Myocyte (in vitro differentiated cells): Measurements from ENCODE around the gene CCSAP. TPM values are rescaled to one million over a fixed set of nuclear protein-coding genes. Genes with fewer than 3 reads are reported as not detected.
"Not testable (repeated sequence)": the region's sequence is repeated elsewhere in the genome, so short reads cannot be mapped to it uniquely, and the experiment has no call there.

Source experiments
- DNase-seq: peaks from one replicate; pipeline ENCODE4 v3.0.0-alpha.2; 2012; ENCODE audit warnings: low read depth
- polyA plus RNA-seq: library from polyadenylated mRNA; unstranded; fragments of >200 nt; gene quantifications from one replicate; pipeline ENCODE4 v1.2.1, GENCODE V29; 2012; ENCODE audit warnings: missing spikeins
- total RNA-seq: library from RNA; depleted of rRNA; stranded (reverse); fragments of >200 nt; gene quantifications from 2 replicates; pipeline ENCODE4 v1.2.3, GENCODE V29; 2014

The CCSAP gene
- 7.4 and 8.5 TPM in 2 replicates for total RNA-seq
- polyA plus RNA-seq, result 3.2 TPM

- peak; percentile 53 for DNase-seq
Measured at GRCh38 chr1:229342656-229343569, at the start of gene CCSAP. CCSAP (minus strand) TSS chr1:229343047; CDS start chr1:229342465, 582 bp downstream.

- DNase-seq, result no peak
Measured at GRCh38 chr1:229390130-229390529, 47.3 kb upstream of the CCSAP start.

GRCh38 chr1:229388897-229389580 is 46.2 kb upstream of the CCSAP start:
- no peak for DNase-seq

- DNase-seq, result peak; percentile 57
Measured at GRCh38 chr1:229385853-229386456, 43.1 kb upstream of the CCSAP start.

- DNase-seq, result no peak
Measured at GRCh38 chr1:229384822-229385221, 42.0 kb upstream of the CCSAP start.

DNA sequence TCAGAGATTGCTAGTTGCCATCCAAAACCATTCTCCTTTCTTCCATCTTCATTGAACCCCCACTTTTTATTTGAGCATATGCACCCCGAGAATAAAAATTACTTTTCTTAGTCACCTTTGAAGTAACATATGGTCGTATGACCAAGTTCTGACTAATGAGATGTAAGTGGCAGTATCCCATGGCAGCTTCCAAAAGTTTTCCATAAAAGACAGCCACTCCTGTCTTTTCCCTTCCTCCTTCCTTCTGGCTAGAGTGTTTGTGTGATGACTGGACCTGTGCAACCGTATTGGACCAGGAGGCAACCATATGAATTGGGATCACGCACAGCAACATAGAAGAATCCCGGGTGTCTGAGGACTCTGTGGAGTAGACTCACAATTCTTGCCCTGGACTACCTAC is 41.1 kb upstream of the CCSAP start:
- DNase-seq, result no peak

- DNase-seq, result no peak
Measured at GRCh38 chr1:229383188-229383587, 40.3 kb upstream of the CCSAP start.

- DNase-seq, result peak; percentile 74
Measured at GRCh38 chr1:229381234-229381633, 38.4 kb upstream of the CCSAP start.

DNA sequence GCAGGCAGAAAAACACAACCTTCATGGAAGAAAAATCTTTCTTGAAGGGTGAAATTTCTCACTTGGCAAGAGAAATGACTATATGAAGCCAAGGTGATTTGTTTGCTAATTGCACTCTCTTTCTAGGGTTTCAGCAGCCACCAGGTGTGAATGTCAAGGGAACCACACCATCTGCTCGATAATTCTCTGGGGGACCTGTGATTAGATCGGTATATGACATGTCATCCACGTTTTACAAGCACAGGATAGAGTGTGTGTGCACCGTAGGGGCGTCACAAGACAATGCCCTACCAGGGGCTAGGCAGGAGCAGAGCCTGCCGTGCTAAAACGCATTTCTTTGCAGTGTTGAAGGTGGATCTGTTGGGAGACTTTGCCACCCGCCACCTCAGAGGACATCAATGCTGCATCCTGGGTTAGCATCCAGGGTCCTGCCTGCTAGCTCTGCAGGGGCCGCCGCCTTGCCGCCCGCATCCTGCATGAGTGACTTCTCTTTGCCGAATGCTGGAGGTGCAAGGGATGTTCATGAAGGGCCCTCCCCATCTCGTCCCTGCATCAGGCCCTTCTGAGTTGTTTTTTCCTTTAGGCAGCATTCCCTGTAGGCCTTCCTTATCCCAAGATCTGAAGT is 37.8 kb upstream of the CCSAP start:
- no peak for DNase-seq

GRCh38 chr1:229379846-229380245 is 37.0 kb upstream of the CCSAP start:
- no peak for DNase-seq

DNA sequence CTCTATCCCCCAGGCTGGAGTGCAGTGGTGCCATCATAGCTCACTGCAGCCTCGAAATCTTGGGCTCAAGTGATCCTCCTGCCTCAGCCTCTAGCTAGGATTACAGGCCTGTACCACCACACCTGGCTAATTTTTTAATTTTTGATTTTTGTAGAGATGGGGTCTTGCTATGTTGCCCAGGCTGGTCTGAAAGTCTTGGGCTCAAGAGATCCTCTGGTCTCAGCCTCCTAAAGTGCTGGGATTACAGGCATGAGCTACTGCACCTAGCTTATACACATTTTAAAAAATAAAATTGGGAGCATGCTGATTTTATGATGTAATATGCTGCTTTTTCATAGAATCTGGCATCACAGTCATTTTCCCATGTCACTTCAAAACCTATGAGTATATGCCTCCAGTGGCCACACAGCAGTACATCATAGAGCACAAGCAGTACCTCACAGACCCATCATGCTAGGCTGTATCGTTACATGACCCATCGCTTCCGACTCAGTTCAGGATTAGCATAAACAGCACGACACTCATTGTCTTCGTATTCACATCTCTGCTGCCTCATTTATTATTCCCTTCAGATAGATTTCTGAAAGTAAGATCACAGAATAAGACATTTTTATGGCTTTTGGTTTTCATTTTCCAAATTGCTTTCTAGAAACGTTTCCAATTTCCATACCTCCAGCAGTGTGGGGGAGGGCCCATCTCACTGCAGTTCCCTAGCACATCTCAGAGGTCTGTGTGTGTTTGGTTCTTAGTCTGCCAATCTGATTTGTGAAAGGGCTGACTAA is 35.9 kb upstream of the CCSAP start:
- no peak for DNase-seq

DNA sequence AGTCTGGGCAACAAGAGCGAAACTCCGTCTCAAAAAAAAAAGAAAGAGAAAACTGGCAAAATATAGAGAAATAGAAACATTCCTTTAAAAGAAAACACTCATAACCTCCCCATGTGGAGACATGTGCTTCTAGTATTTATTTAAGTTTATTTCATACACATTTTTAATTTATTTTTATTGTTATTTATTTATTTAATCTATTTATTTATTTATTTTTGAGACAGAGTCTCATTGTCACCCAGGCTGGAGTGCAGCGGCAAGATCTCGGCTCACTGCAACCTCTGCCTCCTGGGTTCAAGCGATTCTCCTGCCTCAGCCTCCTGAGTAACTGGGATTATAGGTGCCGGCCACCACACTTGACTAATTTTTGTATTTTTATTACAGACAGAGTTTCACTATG is 35.2 kb upstream of the CCSAP start:
- not testable (repeated sequence) for DNase-seq

GRCh38 chr1:229377429-229377828 is 34.6 kb upstream of the CCSAP start:
- no peak for DNase-seq

- no peak for DNase-seq
Measured at GRCh38 chr1:229376521-229376920, 33.7 kb upstream of the CCSAP start.

GRCh38 chr1:229374485-229374884 is 31.6 kb upstream of the CCSAP start:
- no peak for DNase-seq

DNA sequence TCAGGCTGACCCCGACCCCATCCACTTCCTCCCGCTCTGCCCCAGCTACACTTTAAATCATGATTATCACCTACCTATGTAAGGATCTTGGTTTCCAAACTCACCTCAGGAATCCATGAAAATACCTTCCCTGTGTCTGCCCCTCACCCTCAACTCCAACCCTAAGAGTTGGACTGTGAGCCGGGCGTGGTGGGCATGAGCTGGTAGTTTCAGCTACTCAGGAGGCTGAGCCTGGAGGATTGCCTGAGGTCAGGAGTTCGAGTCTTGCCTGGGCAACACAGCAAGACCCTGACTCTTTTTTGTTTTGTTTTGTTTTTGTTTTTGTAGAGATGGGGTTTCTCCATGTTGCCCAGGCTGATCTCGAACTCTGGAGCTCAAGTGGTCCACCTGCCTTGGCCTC is 30.5 kb upstream of the CCSAP start:
- DNase-seq, result no peak

- DNase-seq, result no peak
Measured at GRCh38 chr1:229372251-229372650, 29.4 kb upstream of the CCSAP start.

- DNase-seq, result no peak
Measured at GRCh38 chr1:229371624-229372023, 28.8 kb upstream of the CCSAP start.

DNA sequence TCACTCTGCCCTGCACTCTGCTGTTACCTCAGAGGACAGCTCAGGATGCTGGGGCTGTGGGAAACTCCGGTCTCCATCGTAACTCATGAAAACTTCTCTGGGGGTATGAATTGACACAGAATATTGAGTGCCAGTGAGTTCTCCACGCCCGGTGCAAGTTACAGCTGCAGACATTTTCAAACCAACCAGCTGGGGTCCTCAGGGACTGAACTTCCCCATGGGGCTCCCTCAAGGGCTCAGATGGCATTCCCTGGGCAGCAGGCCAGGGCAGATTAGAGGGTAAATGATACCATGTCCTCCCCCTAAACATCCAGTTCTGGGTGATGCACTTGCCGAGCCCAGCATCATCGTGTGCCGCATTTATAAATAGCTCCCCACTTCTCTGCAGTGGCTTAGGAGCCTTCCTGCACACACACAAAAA is 27.8 kb upstream of the CCSAP start:
- peak; percentile 93 for DNase-seq

GRCh38 chr1:229368347-229368746 is 25.5 kb upstream of the CCSAP start:
- peak; percentile 60 for DNase-seq

DNA sequence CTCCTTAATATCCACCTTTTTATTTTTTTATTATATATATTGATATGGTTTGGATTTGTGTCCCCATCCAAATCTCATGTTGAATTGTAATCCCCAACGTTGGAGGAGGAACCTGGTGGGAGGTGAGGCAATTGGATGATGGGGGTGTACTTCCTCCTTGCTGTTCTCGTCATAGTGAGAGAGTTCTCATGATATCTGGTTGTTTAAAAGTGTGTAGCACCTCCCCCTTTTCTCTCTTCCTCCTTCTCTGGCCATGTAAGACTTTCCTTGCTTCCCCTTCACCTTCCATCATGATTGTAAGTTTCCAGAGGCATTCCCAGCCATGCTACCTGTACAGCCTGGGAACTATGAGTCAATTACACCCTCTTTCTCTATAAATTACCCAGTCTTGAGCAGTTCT is 22.7 kb upstream of the CCSAP start:
- DNase-seq, result no peak
